ENCODE data around the gene CACNA2D1.

- TF ChIP-seq POLR2AphosphoS5 (IDR thresholded peaks at IDR 0.05; ENCODE audit: low read depth, low read length) (no peak), TAF1 (IDR thresholded peaks at IDR 0.05; ENCODE audit: borderline replicate concordance, insufficient read depth, low read length) (no peak), SIN3A (IDR thresholded peaks at IDR 0.05; ENCODE audit: borderline replicate concordance, insufficient read depth, low read length) (no peak), FOXP2 (optimal IDR thresholded peaks at IDR 0.05; ENCODE audit: borderline replicate concordance, extremely low read depth, extremely low read length, insufficient read depth) (no peak)
- TF ChIP-seq, protein P1, sequence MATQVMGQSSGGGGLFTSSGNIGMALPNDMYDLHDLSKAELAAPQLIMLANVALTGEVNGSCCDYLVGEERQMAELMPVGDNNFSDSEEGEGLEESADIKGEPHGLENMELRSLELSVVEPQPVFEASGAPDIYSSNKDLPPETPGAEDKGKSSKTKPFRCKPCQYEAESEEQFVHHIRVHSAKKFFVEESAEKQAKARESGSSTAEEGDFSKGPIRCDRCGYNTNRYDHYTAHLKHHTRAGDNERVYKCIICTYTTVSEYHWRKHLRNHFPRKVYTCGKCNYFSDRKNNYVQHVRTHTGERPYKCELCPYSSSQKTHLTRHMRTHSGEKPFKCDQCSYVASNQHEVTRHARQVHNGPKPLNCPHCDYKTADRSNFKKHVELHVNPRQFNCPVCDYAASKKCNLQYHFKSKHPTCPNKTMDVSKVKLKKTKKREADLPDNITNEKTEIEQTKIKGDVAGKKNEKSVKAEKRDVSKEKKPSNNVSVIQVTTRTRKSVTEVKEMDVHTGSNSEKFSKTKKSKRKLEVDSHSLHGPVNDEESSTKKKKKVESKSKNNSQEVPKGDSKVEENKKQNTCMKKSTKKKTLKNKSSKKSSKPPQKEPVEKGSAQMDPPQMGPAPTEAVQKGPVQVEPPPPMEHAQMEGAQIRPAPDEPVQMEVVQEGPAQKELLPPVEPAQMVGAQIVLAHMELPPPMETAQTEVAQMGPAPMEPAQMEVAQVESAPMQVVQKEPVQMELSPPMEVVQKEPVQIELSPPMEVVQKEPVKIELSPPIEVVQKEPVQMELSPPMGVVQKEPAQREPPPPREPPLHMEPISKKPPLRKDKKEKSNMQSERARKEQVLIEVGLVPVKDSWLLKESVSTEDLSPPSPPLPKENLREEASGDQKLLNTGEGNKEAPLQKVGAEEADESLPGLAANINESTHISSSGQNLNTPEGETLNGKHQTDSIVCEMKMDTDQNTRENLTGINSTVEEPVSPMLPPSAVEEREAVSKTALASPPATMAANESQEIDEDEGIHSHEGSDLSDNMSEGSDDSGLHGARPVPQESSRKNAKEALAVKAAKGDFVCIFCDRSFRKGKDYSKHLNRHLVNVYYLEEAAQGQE (IDR thresholded peaks at IDR 0.05; ENCODE audit: insufficient read depth in 1 of 2, low read depth in 2 of 2, low read length in 2 of 2): no peak
These were observed 234.3 kb downstream of the CACNA2D1 start for GRCh38 chr7:82209179-82209747.
